ENCODE measurements around the gene VASH1.

The VASH1 gene

DNA sequence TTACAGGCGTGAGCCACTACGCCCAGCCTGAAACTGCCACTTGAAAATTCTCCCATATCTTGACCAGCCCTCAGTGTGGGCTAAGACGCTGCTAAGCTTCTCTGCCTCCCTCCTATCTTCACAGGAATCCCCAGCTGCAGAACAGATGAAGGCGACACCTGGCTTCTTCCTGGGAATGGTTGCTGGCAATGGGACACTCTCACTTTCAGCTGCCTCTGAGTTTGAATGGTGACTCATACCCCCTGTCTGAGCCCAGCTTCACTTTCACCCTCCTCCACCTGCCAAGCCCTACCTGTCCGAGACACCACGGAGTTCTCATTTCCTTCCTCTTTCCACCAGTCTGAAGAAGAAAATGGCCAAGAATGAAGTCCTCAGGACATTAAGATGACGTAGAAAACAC, 18.3 kb upstream of the VASH1 start:
- no peak for DNase-seq (ENCODE audit: low read depth in 2 of 2)

GRCh38 chr14:76752744-76753143, 8.5 kb upstream of the VASH1 start:
- no peak for DNase-seq (ENCODE audit: low read depth in 2 of 2)

DNA sequence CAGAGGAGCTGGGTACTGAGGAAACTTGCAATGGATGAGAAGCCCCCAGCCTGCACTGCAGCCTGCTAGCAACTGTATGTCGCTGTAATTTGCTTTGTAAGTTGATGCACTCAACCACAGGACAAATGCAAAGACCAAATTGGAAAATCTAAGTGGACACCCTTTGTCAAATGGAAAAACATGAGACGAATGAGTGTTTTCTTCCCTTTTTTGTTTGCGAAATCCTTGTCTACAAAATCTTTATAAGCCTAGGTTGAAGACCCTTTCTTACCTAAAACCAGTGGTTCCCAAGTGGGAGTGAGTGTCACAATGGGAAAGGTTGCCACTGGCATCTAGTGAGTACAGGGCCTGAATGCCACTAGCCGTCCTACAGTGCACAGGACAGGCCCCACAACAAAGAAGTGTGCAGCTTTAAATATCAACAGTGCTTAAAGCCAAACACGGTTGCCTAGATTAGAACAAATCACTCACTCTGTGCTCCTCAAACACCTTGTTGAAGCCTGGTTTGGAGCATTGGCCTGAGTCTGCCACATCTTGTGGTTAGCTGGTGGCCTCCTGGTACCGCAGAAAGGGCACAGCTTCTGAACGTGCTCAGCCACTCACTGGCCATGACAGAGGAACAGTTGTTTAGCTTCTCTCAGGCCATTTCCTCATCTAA, 7.6 kb upstream of the VASH1 start:
- DNase-seq (ENCODE audit: low read depth in 2 of 2): no peak

DNA sequence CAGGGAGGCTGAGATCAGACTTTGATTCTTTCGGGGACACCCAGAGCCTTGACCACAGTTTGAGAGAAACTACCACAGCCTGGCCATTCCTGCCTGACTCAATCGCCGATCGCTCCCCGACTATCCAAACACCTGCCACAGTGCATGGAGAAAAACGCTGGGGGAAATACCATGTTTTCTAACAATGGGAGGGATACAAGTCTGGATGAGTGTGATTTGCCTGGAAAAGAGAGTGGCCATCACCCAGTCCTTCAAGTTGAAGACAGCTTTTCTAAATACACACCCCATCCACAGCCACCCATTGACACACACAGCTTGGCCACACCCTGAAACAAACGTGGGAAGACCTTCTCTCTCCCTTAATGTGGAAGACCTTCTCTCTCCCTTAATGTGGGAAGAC, 6.7 kb upstream of the VASH1 start:
- no peak for DNase-seq (ENCODE audit: low read depth in 2 of 2)

GRCh38 chr14:76755610-76756370, 5.5 kb upstream of the VASH1 start:
- no peak for DNase-seq (ENCODE audit: low read depth in 2 of 2)

DNA sequence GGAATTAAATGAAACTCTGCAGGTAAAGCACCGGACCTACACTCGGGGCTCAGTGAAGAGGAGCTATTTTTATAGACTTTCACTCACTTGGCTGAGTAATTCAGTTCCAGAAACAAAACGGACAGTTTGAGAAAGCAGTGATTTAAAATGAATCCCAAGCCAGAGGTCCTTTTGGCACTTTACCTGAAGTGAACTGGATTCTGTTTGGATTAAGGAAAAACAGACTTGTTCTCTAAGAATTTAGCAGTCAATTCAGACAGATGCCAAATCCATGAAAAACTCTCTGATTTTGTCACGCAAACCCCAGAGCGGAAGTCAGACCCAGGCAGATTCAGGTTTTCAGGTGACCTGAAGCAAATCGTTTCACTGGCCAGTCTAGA, 4.9 kb upstream of the VASH1 start:
- DNase-seq (ENCODE audit: low read depth in 2 of 2): no peak

GRCh38 chr14:76759589-76759988, 1.7 kb upstream of the VASH1 start:
- DNase-seq (ENCODE audit: low read depth in 2 of 2): no peak

DNA sequence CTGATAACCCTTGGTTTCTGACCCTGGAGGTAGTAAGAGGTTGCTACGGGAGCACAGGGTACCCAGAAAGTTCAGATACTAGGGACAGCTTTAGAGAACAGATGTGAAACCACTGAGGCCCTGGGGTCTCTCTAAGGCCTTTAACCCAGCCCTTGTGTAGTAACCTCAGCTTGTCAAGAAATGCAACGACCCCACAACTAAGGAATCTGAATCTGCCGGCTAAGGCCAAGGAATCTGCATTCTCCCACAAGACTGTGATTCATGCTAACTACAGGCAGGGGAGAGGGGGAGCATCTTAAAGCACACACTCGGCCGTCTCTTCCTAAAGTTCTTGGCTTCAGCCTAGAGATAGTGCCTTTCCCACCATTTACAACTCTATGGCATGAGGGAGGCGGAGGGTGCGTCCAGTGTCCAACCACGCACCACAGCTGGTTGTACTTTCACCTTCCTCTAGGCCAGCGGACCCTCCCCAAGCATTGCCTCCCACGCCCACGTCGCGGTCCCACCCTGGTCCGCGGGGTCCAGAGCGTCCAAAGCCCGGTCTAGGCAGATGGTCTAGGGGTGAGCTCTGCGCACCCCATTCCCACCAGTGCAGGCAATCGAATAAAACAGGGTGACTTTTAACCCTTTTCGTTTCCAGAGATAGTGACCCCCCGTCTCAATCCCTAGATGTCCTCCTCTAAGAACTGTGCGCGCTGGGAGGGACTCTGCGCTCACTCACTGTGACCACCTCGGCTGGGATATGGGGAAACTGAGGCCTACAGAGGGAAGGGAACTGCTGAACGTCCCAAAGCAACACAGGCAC, 735 bp upstream of the VASH1 start:
- DNase-seq (ENCODE audit: low read depth in 2 of 2): no peak

- no peak for DNase-seq (ENCODE audit: low read depth in 2 of 2)
Observed at GRCh38 chr14:76761960-76762410, 717 bp downstream of the VASH1 start.

- no peak for DNase-seq (ENCODE audit: low read depth in 2 of 2)
Observed at GRCh38 chr14:76762411-76763095, 1.3 kb downstream of the VASH1 start.

GRCh38 chr14:76763096-76764041, 2.1 kb downstream of the VASH1 start:
- DNase-seq (ENCODE audit: low read depth in 2 of 2): no peak

- DNase-seq (ENCODE audit: low read depth in 2 of 2): no peak
Observed at GRCh38 chr14:76765461-76765931, 4.2 kb downstream of the VASH1 start.

DNA sequence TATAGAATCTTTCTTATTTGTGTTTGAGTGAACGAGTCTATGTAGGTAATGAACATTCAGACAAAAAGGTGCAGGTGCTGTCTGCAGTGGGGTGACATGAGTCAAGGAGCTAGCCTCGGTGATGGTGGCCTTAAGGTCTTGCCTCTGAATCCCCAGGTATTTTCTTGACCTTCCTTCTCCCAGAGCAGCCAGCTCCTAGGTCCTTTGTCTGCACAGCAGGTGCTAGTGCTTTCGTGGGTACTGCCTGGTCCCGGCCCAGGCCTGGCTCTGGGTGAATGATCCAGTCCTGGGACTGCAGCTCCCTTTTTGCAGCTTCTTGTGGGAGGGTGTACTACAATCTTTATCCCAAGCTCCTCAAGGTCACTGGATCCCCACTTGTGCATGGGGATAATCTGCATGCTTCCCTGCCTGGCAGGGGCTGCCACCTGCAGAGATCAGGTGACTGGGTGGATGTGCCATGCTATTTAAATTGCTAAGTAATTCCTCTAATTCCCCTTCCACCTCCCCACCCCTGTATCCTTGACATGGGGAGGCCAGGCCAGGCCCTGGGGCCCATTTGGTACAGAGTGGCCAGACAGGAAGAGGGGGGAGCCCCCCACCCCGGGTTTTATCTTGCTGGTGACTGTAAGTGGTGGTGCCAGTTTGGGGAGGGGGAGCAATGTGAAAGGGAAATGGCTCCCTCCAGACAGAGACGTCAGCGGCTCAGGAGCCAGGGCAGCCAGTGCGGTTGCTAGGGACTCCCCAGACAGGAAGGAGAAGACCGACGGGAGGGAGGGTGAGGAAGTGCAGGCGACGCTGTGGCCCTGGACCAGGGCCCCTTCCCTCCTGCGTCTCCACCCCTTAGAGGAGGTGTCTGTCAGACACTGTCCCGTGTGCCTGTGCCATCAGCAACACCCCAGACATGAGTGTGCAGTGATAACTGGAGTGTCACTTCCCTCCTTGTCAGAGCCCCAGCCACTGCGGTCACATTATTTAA, 6.7 kb downstream of the VASH1 start:
- DNase-seq (ENCODE audit: low read depth in 2 of 2): peak; percentile 34 to 36

- no peak for DNase-seq (ENCODE audit: low read depth in 2 of 2)
Observed at GRCh38 chr14:76768671-76769500, 7.6 kb downstream of the VASH1 start.

DNA sequence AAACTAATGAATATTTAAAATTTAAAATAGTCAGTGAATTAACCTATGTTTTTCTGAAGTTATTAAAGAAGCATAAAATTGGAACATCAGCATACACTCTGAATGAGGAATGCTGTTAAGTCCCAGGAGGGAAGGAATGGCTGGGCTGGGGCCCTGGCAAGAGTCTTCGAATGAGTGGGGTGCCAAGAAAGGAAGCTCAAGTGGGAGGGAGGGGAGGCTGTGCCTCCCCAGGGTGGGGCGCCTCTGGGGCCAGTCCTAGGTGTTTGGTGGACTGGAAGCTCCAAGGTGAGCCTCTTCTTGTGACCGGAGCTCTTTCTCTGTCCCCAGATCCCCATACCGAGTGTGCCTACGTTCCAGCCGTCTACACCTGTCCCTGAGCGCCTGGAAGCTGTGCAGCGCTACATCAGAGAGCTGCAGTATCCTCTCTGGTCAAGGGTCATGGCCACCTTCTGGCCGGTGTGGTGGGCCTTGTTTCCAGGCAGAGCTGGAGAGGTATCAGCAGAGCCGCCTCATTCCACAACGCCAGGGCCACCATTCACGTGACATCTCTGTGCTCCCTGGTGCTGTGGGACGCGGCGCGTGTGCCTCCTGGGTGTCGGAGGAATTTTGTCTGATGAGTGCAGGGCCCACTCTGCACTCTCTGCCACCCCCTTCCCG, 8.5 kb downstream of the VASH1 start:
- DNase-seq (ENCODE audit: low read depth in 2 of 2): no peak

GRCh38 chr14:76770521-76771436, 9.5 kb downstream of the VASH1 start:
- no peak for DNase-seq (ENCODE audit: low read depth in 2 of 2)

DNA sequence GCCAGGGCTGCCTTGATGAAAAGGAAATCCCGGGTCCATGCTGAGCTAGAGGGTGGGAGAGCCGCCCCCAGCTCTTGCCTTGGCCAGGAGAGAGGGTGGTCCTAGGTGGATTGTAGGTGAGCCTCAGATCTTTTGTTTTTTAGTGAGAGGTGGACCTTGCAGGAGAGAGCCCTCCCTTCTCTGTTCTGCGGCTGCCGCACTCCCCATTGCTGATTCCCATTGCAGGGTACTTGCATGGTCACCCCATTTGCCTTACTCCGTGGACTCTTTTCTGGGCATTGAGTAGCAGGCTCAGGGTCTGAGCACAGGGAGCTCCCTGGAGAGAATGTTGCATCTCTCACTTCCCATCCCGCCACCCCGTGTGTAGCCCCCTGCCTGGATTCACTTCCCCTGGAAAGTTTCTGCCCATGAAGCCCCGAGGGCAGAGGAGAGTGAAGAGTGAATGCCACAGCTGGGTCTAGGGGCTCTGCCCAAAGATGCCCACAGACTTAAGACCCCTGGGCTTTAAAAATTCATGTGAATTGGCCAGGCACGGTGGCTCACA, 10.2 kb downstream of the VASH1 start:
- DNase-seq (ENCODE audit: low read depth in 2 of 2): no peak

Data from activated CD4-positive, alpha-beta T cell treated with anti-CD3 and anti-CD28 coated beads for 24 hours (primary cell).